SK-MEL-5 (cell line): ENCODE data around the gene MESP1. TPM values are rescaled to one million over a fixed set of nuclear protein-coding genes. Genes with fewer than 3 reads are reported as not detected.

Experiments
- DNase-seq: peaks from one replicate; pipeline ENCODE4 v3.0.0-alpha.2; 2016; ENCODE audit warnings: low read depth, low spot score
- in situ Hi-C: cut with HindIII; loops from 2 replicates; pipeline ENCODE4 v1.10.0; 2016; ENCODE audit warnings: low sequenced_read_pairs, high pct_unique_total_duplicates, low pct_unique_long_range_greater_than_20kb
- total RNA-seq: library from RNA; depleted of rRNA; stranded (reverse); fragments of >200 nt; shearing (Covaris generic); gene quantifications from 2 replicates; pipeline ENCODE4 v1.2.3, GENCODE V29; 2014

Gene MESP1
- total RNA-seq, 1 experiment from 2014 or later: 0.74 TPM

DNA sequence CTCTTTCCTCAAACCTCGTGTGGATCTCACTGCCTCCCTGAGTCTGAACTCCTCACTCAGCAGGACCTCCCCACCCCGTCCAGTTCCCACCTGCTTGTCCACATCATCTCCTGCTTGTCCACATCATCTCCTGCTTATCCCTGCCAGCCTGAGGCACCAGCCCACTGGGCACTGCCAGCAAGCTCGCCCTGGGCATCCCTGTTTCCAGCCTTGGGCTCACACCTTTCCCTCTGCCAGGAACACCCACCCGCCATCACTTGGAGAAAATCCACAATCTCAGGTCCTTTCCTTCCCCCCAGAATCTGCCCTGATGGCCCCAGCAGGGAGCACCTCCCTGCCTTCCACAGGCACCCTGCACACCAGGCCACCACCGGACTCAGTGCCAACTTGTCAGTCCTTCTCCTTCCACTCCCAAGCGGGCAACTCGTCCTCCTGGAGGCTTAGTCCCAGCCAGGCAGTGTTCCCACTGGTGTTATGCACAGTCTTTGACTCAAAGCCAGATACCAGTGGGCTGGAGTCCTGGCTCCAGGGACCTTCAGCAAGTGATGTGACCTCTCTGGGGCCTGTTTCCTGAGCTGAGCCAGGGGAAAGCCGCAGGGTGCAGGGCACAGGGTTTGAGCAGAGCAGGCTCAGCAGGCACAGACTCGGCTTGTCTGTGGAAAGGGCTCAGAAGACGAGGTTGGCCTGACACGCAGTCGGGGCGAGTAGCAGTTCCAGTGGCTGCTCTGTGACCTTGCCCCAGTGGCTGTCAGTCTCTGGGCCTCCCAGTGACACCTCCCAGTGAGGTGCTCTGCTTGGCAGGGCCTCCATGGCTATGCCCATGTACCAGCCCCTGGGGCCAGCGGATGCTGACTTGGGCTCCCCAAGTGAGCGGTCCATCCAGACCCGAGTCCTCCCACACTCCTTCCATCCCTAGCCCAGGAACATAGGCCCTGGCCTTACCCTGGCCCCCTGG is 15.6 kb upstream of the MESP1 start:
- DNase-seq: no peak
- in situ Hi-C loops: loop anchor here (25.0 kb wide), 1 partner anchor 96 kb away; no protein-coding TSS in a partner anchor

DNA sequence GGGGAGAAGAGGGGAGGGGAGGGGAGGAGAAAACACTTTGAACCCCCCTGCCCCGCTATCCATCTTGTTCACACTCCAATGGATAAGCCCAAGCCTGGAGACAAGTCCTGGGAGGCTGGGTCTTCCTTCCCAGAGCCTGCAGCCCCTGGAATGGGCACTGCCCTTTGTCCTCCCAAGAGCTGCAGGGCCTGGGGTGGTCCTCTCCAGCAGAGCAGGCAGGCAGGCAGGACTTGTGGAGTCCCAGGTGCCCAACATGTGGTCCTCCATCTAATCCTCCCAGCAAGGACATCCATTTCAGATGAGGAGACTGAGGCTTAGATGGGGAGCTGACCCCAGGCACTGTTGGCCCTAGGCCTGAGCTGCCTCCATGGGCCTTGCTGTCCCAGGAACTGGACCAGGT is 14.6 kb upstream of the MESP1 start:
- DNase-seq: no peak
- in situ Hi-C loops: loop anchor here (25.0 kb wide), 1 partner anchor 97 kb away; no protein-coding TSS in a partner anchor

DNA sequence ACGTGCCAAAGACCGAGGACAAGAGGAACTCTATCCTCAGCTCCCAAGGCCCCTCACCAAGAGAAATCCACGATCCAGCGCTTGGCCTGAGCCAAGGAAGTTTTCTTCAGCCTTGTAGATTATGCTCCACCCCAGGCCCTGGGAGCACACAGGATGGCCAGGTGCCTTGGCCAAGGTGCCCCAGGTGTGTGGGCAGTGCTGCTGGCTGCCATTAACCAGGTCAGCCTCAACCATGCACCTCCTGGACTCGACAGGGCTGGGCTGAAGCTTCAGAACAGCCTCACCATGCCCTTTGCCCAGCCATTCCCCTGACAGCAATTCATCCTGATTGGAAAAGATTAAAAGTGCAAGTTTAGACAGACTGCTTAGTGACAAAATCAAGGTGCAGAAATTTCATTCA is 10.9 kb upstream of the MESP1 start:
- in situ Hi-C loops: loop anchor here (25.0 kb wide), 1 partner anchor 100 kb away; no protein-coding TSS in a partner anchor
- no peak for DNase-seq

DNA sequence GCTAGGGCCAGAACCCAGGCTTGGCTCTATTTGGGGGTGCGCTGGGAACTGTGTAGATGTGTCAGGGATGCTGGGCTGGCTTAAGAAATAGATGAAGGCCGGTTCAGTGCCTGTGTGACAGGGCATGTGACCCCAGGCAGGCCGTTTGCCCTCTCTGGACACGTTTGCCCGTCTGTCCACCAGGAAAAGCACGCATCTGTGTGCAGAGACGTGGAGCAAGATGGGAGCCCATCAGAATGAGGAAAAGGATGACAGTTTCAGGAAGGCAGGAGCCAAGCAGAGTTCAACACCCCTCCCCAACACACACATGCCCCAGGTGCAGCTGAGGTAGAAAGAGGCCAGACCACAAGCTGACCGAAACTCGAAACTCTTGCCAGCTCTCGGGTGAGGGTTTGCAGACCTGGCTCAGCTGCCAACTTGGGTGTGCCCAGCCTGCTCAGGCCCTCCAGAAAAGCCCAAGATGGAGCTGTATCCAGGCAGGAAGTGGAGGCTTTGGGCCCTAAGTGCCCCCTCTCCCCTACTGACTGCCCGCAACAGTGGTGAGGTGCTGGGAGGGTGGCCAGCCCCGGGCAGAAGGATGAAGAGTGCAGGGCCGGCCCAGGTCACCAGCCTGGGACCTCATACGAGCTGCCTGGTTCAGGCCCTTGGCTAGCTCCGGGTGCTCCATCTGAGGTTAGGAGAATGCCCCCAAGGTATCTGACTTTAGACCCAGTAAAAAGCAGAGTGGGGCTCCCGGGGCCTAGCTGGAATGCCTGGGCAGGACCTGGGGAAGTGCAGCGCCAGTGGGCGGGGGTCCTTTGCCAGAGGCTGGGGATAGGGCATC is 10.2 kb upstream of the MESP1 start:
- DNase-seq: no peak
- in situ Hi-C loops: loop anchor here (25.0 kb wide), 1 partner anchor 101 kb away; no protein-coding TSS in a partner anchor

DNA sequence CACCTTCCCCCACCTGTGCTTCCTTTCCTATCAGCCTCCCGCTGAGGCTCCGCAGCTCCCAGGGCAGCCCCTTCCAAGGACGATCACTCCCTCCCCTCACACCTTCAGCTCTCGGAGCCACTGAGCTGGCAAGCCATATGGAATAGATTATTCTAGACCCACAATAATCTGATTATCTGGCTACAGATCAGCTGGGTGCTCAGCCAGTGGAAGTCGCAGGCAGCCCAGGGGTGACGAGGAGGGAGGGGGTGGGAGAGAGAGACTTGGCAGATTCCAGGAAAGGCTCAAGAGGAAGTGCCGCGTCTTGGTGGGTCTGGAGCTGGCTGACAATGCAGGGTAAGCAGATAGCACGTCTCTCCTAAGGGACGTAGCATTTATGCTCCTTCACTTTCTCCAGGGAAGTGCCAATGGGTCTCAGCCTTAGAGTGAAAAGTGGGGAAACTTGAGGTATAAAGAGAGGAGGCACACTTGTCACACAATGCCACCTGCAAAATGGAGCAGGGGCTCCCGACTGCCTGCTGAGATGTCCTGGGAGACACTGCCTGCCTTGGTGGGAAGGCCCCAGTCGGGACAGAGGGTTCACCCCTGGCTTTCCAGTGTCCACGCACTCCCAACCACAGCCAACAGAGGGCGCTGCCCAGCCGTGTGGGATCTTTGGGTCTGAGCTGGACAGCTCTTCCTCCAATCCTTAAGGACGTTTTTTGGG is 9.4 kb upstream of the MESP1 start:
- in situ Hi-C loops: loop anchor here (25.0 kb wide), 1 partner anchor 102 kb away; no protein-coding TSS in a partner anchor
- DNase-seq: peak; percentile 81

DNA sequence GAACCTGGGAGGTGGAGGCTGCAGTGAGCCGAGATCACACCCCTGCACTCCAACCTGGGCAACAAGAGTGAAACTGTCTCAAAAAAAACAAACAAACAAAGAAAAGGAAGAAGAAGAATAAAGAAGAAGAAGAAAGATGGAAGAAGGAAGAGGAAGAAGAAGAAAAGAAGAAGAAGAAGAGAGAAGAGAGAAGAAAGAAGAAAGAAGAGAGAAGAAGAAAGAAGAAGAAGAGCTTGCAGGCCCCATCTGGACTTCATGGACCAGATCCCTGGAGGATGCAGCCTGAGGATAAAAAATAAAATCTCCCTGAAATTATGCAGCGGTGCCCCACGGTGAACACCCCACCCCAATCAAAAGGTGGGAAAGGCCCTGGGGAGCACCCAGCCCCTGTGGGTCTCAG is 8.8 kb upstream of the MESP1 start:
- in situ Hi-C loops: loop anchor here (25.0 kb wide), 1 partner anchor 102 kb away; no protein-coding TSS in a partner anchor

DNA sequence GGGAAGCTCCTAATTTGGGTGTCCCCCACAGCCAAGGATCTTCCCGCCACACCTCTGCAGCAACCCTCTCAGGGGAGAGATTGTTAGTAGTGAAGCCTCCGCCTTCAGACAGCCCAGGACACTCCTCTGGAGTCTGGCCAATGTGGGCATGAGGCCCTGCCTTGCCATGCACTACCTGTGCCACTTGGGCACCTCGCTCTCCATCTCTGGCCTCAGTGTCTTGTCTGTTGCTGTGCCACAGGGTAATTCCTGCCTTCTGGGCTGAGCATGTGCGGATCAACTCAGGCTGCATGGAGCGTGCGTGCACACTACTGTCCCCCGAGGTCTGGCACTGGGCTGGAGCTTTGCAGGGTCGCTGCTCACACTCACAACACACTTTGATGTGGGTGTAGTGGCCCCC is 7.9 kb upstream of the MESP1 start:
- in situ Hi-C loops: loop anchor here (25.0 kb wide), 1 partner anchor 103 kb away; no protein-coding TSS in a partner anchor
- no peak for DNase-seq

More for the DNA sequence above, 8.8 kb upstream of the MESP1 start:
- DNase-seq: no peak

DNA sequence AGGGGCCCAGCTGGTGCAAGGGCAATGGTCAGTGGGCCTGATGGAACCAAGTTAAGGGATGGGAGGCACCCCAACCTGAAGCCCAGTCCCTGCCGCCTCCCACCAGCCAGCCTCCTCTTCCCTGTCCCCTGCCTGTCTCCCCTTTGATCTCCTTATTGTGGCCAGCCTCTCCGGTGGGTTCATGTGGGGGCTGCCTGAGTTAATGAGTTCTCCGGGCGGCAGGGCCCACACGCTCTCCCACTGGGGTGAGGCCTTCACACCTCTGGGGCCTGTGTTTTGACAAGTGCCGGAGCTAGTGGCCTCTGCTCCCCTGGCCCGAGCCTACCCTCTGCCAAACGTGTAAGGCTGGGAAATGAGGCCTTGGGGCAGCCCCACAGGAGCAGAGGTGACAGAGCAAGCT is 7.2 kb upstream of the MESP1 start:
- in situ Hi-C loops: loop anchor here (25.0 kb wide), 1 partner anchor 104 kb away; no protein-coding TSS in a partner anchor
- no peak for DNase-seq

DNA sequence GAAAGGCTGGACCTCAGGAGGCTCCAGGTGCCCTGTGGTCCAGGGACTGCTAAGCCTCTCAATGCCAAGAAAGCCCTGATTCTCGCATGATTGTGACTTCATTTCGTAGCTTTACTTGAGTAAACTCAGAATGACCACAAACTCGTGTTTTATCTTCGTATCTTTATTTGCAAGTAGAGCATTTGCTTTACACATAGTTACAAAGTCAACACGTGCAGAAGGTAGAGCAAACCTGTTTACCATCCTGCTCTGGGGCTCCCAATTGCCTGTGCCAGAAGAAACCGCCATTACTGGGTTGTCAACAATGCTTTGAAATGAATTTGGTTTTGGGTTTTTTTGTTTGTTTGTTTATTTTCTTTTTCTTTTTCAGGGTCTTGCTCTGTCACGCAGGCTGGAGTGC is 5.8 kb upstream of the MESP1 start:
- DNase-seq: no peak
- in situ Hi-C loops: loop anchor here (25.0 kb wide), 1 partner anchor 105 kb away; no protein-coding TSS in a partner anchor

DNA sequence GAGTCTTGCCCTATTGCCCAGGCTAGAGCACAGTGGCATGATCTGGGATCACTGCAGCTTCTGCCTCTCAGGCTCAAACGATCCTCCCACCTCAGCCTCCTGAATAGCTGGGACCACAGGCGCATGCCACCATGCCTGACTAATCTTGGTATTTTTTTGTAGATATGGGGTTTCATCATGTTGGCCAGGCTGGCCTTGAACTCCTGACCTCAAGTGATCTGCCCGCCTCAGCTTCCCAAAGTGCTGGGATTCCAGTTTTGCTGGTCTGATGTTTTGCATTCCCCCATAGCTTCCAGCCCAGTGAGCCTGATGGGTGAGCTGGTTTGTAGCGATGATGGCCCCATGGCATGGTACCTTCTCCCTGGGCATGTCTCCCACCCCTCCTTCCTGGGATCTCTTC is 4.7 kb upstream of the MESP1 start:
- no peak for DNase-seq
- in situ Hi-C loops: loop anchor here (25.0 kb wide), 1 partner anchor 107 kb away; no protein-coding TSS in a partner anchor

DNA sequence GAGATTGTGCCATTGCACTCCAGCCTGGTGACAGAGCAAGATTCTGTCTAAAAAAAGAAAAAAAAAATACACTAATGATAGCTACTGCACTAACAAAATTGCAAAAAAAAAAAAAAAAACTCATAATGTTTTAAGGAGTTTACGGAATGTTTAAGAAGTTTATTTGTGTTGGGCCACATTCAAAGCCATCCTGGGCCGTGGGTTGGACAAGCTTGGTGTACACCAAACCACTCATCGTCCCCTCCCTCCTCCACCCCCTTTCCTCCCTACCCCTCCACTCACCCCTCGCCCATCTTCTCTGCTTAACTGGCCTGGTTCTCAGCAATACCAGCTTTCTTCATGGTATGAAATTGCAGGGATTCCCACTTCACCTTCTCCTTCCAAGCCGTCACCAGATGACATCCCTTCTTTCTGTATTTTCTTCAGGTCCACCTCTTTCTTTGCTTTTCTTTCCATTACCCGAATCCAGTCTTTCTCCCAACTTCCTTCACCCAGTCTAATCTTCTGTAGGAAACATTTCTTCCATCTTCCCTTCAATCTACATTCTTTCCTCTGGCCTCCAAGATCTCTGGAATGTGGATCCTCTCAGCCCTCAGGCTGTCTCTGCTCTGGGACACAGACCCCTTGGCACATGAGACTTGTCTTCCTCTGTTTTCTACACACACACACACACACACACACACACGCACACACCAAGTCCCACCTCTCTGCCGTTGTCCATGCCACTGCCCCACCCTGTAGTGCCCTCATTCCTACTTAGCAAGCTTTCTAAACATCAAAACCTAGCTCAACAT is 3.5 kb upstream of the MESP1 start:
- in situ Hi-C loops: loop anchor here (25.0 kb wide), 1 partner anchor 108 kb away; no protein-coding TSS in a partner anchor
- DNase-seq: no peak

DNA sequence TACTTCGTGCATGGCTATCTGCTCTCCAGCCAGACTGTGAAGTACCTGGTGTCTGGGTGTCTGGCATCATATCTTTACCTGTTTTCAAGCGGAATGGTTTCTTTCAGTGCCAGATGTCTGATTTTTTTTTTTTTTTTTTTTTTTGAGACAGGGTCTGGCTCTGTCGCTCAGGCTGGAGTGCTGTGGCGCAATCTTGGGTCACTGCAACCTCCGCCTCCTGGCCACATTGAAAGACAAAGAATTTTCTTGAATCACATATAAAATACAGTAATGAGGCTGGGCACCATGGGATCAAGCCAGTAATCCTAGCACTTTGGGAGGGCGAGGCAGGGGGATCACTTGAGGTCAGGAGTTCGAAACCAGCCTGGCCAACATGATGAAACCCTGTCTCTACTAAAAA is 2.8 kb upstream of the MESP1 start:
- in situ Hi-C loops: loop anchor here (25.0 kb wide), 1 partner anchor 108 kb away; no protein-coding TSS in a partner anchor
- DNase-seq: no peak

DNA sequence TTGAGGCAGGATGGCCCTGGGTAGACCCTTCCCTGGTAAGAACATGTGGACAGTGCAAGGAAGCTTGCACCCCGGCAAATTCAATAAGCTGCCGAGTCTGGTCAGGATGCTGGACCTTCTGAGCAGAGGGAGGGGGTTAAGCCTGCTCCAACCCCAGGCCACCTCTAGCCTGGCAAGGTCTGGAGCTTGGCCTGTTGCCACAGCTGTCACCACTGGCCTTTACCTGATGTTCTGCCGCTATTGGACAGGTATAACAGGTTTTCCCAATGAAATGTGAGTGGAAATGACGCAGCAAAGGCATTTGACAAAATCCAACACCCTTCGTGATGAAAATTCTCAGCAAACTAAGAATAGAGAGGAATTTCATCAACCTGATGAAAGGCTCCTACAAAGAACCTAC is 699 bp upstream of the MESP1 start:
- no peak for DNase-seq
- in situ Hi-C loops: loop anchor here (25.0 kb wide), 1 partner anchor 111 kb away; no protein-coding TSS in a partner anchor

DNA sequence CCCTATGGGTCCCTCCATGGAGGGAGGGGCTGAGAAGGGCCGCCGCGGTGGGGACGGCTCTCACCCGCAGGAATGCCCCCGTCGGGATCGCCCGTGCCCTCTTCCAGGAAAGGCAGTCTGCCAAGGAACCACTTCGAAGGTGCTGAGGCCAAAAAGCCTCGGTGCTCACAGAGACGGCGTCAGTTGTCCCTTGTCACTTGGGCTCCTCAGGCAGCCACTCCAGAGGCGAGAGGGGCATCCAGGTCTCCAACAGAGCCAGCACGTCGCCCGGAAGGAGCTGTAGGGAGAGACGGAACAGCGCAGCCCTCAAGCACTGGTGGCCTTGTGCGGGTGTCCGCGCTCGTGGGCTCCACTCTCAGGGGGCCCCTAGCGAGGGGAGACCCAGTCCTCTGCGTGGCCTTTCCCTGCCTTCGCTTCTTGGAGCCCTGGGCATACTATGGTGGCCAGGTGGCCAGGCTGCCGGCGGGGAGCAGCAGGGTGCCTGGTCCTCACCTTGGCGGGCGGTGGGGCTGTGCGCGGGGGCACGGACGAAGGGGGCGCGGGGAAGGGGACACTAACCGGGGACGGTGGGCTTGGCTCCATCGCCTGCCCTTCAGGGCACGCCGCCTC is 994 bp downstream of the MESP1 start:
- in situ Hi-C loops: loop anchor here (25.0 kb wide), 1 partner anchor 112 kb away; no protein-coding TSS in a partner anchor
- DNase-seq: no peak

DNA sequence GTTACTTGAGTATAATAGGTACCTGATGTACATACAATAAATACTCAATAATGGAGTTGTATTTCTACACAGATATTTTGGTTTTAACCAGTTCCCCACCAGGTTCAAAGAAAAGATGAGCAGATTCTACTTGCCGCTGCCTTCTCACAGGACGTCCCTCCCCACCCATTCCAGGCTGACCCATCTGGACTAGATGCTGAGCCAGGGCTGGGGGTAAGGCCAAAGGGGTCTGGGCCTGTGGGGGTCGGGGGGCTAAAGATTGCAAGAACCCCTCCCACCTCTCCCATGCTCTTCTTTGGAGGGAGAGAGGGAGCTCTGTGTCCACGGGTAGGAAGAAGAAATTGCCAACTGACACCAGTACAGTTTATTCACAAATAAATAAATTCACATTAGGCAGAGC is 1.5 kb downstream of the MESP1 start:
- DNase-seq: no peak
- in situ Hi-C loops: no loop called here

DNA sequence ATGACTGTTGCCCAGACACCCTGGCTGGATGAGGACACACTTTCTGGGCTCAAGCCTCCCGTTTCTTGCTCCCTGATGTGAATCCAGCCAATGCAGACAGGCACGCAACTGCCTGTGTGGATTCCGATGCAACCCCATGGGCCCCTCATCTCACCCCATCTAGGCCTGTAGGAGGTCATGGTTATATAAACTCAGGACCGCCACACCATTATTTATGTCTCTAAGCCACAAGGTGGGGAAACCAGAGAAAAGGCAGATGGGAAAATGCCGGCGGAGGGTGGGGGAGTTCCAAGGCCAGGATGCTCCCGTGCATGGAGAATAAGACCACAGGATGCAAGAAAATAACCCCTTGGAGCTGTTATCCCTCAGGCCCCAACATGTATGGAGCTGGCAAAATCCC is 2.0 kb downstream of the MESP1 start:
- in situ Hi-C loops: no loop called here
- DNase-seq: no peak
